ENCODE measurements around the gene CYB5RL. TPM values are rescaled to one million over a fixed set of nuclear protein-coding genes. Genes with fewer than 3 reads are reported as not detected.

The CYB5RL gene
- total and polyA plus RNA-seq, 8 donors, result 1.2 to 10.7 (median 2.9) TPM

GRCh38 chr1:54156201-54156600 lies 43.6 kb downstream of the CYB5RL start:
- H3K36me3 ChIP-seq, result no peaks in the 10 kb centered on the region
- intact Hi-C loops (cut with DNase I; ENCODE audit: low total_unique reads), result no loop called here
- no peaks in the 10 kb centered on the region for H3K9me3 ChIP-seq
- DNase-seq, result no peak
- peaks cover 7 to 9% (median 8%) of the 10 kb centered on the region in 4 donors for H3K4me1 ChIP-seq
- no peaks in the 10 kb centered on the region for H3K27me3 ChIP-seq
- H3K4me3 ChIP-seq, result no peak overlapping the region
- 89 to 95% (median 92%) methylated on average over 3 of the region's 3 CpGs for WGBS, 5 donors
- H3K27ac ChIP-seq, result no peak overlapping the region
- no peak for TF ChIP-seq POLR2AphosphoS5 (IDR thresholded peaks at IDR 0.05)
- no peak for TF ChIP-seq EP300 (IDR thresholded peaks at IDR 0.05)
- TF ChIP-seq, protein P1, sequence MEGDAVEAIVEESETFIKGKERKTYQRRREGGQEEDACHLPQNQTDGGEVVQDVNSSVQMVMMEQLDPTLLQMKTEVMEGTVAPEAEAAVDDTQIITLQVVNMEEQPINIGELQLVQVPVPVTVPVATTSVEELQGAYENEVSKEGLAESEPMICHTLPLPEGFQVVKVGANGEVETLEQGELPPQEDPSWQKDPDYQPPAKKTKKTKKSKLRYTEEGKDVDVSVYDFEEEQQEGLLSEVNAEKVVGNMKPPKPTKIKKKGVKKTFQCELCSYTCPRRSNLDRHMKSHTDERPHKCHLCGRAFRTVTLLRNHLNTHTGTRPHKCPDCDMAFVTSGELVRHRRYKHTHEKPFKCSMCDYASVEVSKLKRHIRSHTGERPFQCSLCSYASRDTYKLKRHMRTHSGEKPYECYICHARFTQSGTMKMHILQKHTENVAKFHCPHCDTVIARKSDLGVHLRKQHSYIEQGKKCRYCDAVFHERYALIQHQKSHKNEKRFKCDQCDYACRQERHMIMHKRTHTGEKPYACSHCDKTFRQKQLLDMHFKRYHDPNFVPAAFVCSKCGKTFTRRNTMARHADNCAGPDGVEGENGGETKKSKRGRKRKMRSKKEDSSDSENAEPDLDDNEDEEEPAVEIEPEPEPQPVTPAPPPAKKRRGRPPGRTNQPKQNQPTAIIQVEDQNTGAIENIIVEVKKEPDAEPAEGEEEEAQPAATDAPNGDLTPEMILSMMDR (IDR thresholded peaks at IDR 0.05), result no peak
- TF ChIP-seq POLR2A (IDR thresholded peaks at IDR 0.05), result no peak

GRCh38 chr1:54153535-54154439 lies 46.0 kb downstream of the CYB5RL start:
- no peaks in the 10 kb centered on the region for H3K9me3 ChIP-seq
- H3K27me3 ChIP-seq, result no peaks in the 10 kb centered on the region
- no peaks in the 10 kb centered on the region for H3K36me3 ChIP-seq
- intact Hi-C loops (cut with DNase I; ENCODE audit: low total_unique reads), result no loop called here
- WGBS, 5 donors, result 50 to 57% (median 56%) methylated on average over 18 to 19 of the region's 19 CpGs
- peaks cover 7 to 9% (median 8%) of the 10 kb centered on the region in 4 donors for H3K4me1 ChIP-seq
- TF ChIP-seq POLR2AphosphoS5 (IDR thresholded peaks at IDR 0.05) (no peak), POLR2A (IDR thresholded peaks at IDR 0.05) (no peak), EP300 (IDR thresholded peaks at IDR 0.05) (no peak)
- TF ChIP-seq, protein P1 (IDR thresholded peaks at IDR 0.05), result no peak
- peak; percentile 64 to 75 for DNase-seq
- no peak overlapping the region for H3K4me3 ChIP-seq
- H3K27ac ChIP-seq, result peak overlapping the region in 3 of 5 donors; percentile 18 to 38 (median 19)

DNA sequence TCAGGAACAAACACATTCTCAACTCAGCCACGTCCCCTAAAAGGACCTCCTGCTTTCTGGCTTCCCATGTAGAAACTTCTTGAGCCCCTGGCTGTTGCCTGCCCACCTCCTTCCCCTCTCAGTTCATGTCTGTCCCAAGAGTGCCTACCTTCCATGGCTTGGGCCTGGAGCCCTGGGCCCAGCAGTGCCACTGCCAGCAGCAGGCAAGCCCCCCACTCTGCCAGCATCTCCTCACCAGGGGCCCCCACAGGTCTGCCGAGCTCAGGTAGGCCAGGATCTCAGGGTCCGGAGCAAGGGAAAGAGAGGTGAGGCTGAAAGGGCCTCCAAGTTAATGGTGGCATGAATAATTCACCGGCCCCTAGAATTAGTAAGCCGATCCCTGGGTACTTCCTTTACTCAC lies 47.1 kb downstream of the CYB5RL start, which contains the start of gene CDCP2:
TSS of gene CDCP2 (minus strand) at position 305 of the 400 bp plus-strand sequence. CDS start at position 227, 78 bp downstream.
- H3K4me3 ChIP-seq, result no peak within 1 kb of the TSS
- intact Hi-C loops (cut with DNase I; ENCODE audit: low total_unique reads), result no loop called here
- no peak for DNase-seq
- no peak for TF ChIP-seq POLR2A (IDR thresholded peaks at IDR 0.05)
- no peak for TF ChIP-seq EP300 (IDR thresholded peaks at IDR 0.05)
- H3K27ac ChIP-seq, result peak within 1 kb of the TSS in 3 of 5 donors; percentile 18 to 38 (median 19)
- peaks cover 7 to 9% (median 8%) of the 10 kb centered on the region in 4 donors for H3K4me1 ChIP-seq
- H3K27me3 ChIP-seq, result no peaks in the 10 kb centered on the region
- WGBS, 5 donors, result 93 to 100% (median 98%) methylated on average over 5 of the region's 5 CpGs
- no peaks in the 10 kb centered on the region for H3K36me3 ChIP-seq
- H3K9me3 ChIP-seq, result no peaks in the 10 kb centered on the region

- intact Hi-C loops (cut with DNase I; ENCODE audit: low total_unique reads), result no loop called here
- Histone ChIP-seq H3K4me3 (no peak overlapping the region), H3K27me3 (no peaks in the 10 kb centered on the region), H3K36me3 (no peaks in the 10 kb centered on the region), H3K9me3 (no peaks in the 10 kb centered on the region), H3K27ac (no peak overlapping the region), H3K4me1 (peaks cover 7 to 9% (median 8%) of the 10 kb centered on the region in 4 donors)
- no peak for DNase-seq
- WGBS, 5 donors, result 85 to 91% (median 90%) methylated on average over 5 of the region's 5 CpGs
- TF ChIP-seq EP300 (IDR thresholded peaks at IDR 0.05), result no peak
- TF ChIP-seq POLR2AphosphoS5 (IDR thresholded peaks at IDR 0.05), result no peak
- TF ChIP-seq, protein P1 (IDR thresholded peaks at IDR 0.05), result no peak
- no peak for TF ChIP-seq POLR2A (IDR thresholded peaks at IDR 0.05)
These were observed 48.8 kb downstream of the CYB5RL start for GRCh38 chr1:54151013-54151412.

Other genes starting within 250 kb of the CYB5RL start
- not detected for gene LDLRAD1, start 181.8 kb downstream of the CYB5RL start, total RNA-seq
- gene LDLRAD1, start 181.8 kb downstream of the CYB5RL start, polyA plus RNA-seq, result under 1 TPM in 2 of 3 donors, not detected in 1; 0.12 to 0.40 TPM
- gene TMEM59, start 146.8 kb downstream of the CYB5RL start, total RNA-seq, result 100 to 1,000 TPM in 4 of 5 donors, 10 to 100 TPM in 1; 95.7 to 322 (median 220) TPM
- gene TMEM59, start 146.8 kb downstream of the CYB5RL start, polyA plus RNA-seq, result 100 to 1,000 TPM; 103 to 179 (median 169) TPM
- gene TCEANC2, start 146.4 kb downstream of the CYB5RL start, total RNA-seq, result 1 to 10 TPM; 2.2 to 8.8 (median 2.6) TPM
- gene TCEANC2, start 146.4 kb downstream of the CYB5RL start, polyA plus RNA-seq, result 1 to 10 TPM; 1.8 to 3.1 (median 2.3) TPM
- under 1 TPM in 2 of 5 donors, not detected in 3; 0.18 to 0.58 TPM for gene CDCP2, start 47.0 kb downstream of the CYB5RL start, total RNA-seq
- not detected for gene CDCP2, start 47.0 kb downstream of the CYB5RL start, polyA plus RNA-seq
- 100 to 1,000 TPM in 1 of 5 donors, 10 to 100 TPM in 4; 24.8 to 111 (median 47.2) TPM for gene MRPL37, start 137 bp upstream of the CYB5RL start, total RNA-seq
- gene MRPL37, start 137 bp upstream of the CYB5RL start, polyA plus RNA-seq, result 10 to 100 TPM; 47.6 to 57.7 (median 54.2) TPM
- 10 to 100 TPM in 3 of 5 donors, 1 to 10 TPM in 2; 4.3 to 77.6 (median 20.0) TPM for gene SSBP3, start 206.4 kb upstream of the CYB5RL start, total RNA-seq
- 100 to 1,000 TPM in 1 of 3 donors, 10 to 100 TPM in 2; 37.0 to 100 (median 59.5) TPM for gene SSBP3, start 206.4 kb upstream of the CYB5RL start, polyA plus RNA-seq

Data from stomach (tissue), 9 donors.